Stomach (tissue), 9 donors: Measurements from ENCODE around the gene AK9. TPM values are rescaled to one million over a fixed set of nuclear protein-coding genes. Genes with fewer than 3 reads are reported as not detected.
A peak's percentile ranks its signal among the peaks of the same experiment; 100 is the strongest.

Source experiments
- DNase-seq, 2 donors: peaks; one replicate each; pipeline versions ENCODE4 v3.0.0 to v3.0.0-alpha.2; 2013 to 2019
- H3K27ac ChIP-seq, 5 donors: fragments of 200-600 bp in 4 of 5; sonication (generic) in 4 of 5; one replicate each; pipeline ENCODE4 v1.5.1; 2013 to 2019; ENCODE audit warnings: mild to moderate bottlenecking in 1 of 5, moderate library complexity in 1 of 5
- H3K27me3 ChIP-seq, 3 donors: fragments of 200-600 bp; sonication (generic); one replicate each; pipeline ENCODE4 v1.5.1; 2017 to 2019; ENCODE audit warnings: mixed run types in 1 of 3
- H3K36me3 ChIP-seq, 4 donors: fragments of 200-600 bp; sonication (generic); 1 replicate in 3 of 4; 2 replicates in 1 of 4; pipeline ENCODE4 v1.5.1; 2016 to 2019
- H3K4me1 ChIP-seq, 4 donors: fragments of 200-600 bp; sonication (generic); one replicate each; pipeline ENCODE4 v1.5.1; 2016 to 2019
- H3K4me3 ChIP-seq, 4 donors: fragments of 200-600 bp; sonication (generic) in 3 of 4; one replicate each; pipeline ENCODE4 v1.5.1; 2016 to 2019; ENCODE audit warnings: mild to moderate bottlenecking in 1 of 4
- H3K9me3 ChIP-seq, 4 donors: fragments of 200-600 bp; sonication (generic); one replicate each; pipeline ENCODE4 v1.5.1; 2016 to 2019
- CTCF ChIP-seq, 7 experiments: fragments of 450-650 bp in 4 of 7; fragments of 200-600 bp in 3 of 7; sonication (generic) in 3 of 7; IDR thresholded peaks; one replicate each; pipeline ENCODE4 v1.5.1; 2016 to 2019; ENCODE audit warnings: antibody characterized with exemption in 7 of 7, control low read depth in 2 of 7, mild to moderate bottlenecking in 1 of 7
- EP300 ChIP-seq: sonication (generic); formaldehyde crosslinking; IDR thresholded peaks from one replicate; pipeline ENCODE4 v1.6.1; 2017; ENCODE audit warnings: antibody characterized with exemption
- POLR2A ChIP-seq, 4 donors: fragments of 450-650 bp; IDR thresholded peaks; one replicate each; pipeline ENCODE4 v1.6.1; 2016; ENCODE audit warnings: antibody characterized with exemption in 4 of 4, control low read depth in 2 of 4, mild to moderate bottlenecking in 1 of 4, moderate library complexity in 1 of 4
- POLR2AphosphoS5 ChIP-seq, 3 donors: sonication (generic); formaldehyde crosslinking; IDR thresholded peaks; one replicate each; pipeline ENCODE4 v1.6.1; 2016; ENCODE audit warnings: antibody characterized with exemption in 3 of 3
- WGBS, 5 donors: extraction: QIAGEN DNeasy Blood & Tissue Kit in 3 of 5; methylation state at CpG; one replicate each; pipeline versions ENCODE4 v1.1.5 to v1.1.7; 2013 to 2018; 5-methylcytosine and 5-hydroxymethylcytosine counted together
- intact Hi-C: fragments of 100-400 bp; cut with DNase I; formaldehyde crosslinking; loops from one replicate; pipeline ENCODE4 v1.15.1; 2023; ENCODE audit warnings: low total_unique reads
- polyA plus RNA-seq, 3 donors: library from polyadenylated mRNA; stranded (reverse); fragments of 200-250 nt; gene quantifications; one replicate each; pipeline ENCODE4 v1.2.3, GENCODE V29; 2013
- total RNA-seq, 5 donors: library from RNA; depleted of rRNA; stranded (reverse); fragments of >200 nt; gene quantifications; one replicate each; pipeline versions ENCODE4 v1.1.0 to v1.2.3, GENCODE V29; 2014 to 2016
- donor health status: healthy with polysubstance abuse.
- donor health status: Bipolar disorder and iron deficiency.
- donor health status: healthy.

AK9 gene
- total and polyA plus RNA-seq, 8 donors, result 3.8 to 20.3 (median 9.1) TPM

GRCh38 chr6:109628158-109629000, 62.6 kb downstream of the AK9 start:
- no peaks in the 10 kb centered on the region for H3K27me3 ChIP-seq
- WGBS, 5 donors, result 89 to 94% (median 93%) methylated on average over 4 of the region's 4 CpGs
- DNase-seq, result peak in 1 of 2 donors; percentile 11
- no peak overlapping the region for H3K27ac ChIP-seq
- peaks cover 4 to 11% (median 6%) of the 10 kb centered on the region in 4 donors for H3K9me3 ChIP-seq
- TF ChIP-seq POLR2A (IDR thresholded peaks at IDR 0.05) (no peak), POLR2AphosphoS5 (IDR thresholded peaks at IDR 0.05) (no peak), CTCF (IDR thresholded peaks at IDR 0.05) (no peak), EP300 (no peak)
- no peaks in the 10 kb centered on the region for H3K4me1 ChIP-seq
- no peak overlapping the region for H3K4me3 ChIP-seq
- intact Hi-C loops, result no loop called here
- peaks cover 0 to 30% (median 14%) of the 10 kb centered on the region in 4 donors for H3K36me3 ChIP-seq

- intact Hi-C loops, result no loop called here
- Histone ChIP-seq H3K9me3 (peaks cover 4 to 11% (median 6%) of the 10 kb centered on the region in 4 donors), H3K27me3 (no peaks in the 10 kb centered on the region), H3K36me3 (peaks cover 0 to 10% (median under 1%) of the 10 kb centered on the region in 4 donors), H3K27ac (no peak overlapping the region), H3K4me1 (no peaks in the 10 kb centered on the region), H3K4me3 (no peak overlapping the region)
- whole genome bisulfite sequencing, 5 donors, result 65 to 75% (median 67%) methylated on average over 2 of the region's 2 CpGs
- no peak for TF ChIP-seq POLR2AphosphoS5 (IDR thresholded peaks at IDR 0.05)
- no peak for TF ChIP-seq EP300
- TF ChIP-seq POLR2A (IDR thresholded peaks at IDR 0.05), result no peak
- TF ChIP-seq CTCF (IDR thresholded peaks at IDR 0.05), result no peak
- no peak for DNase-seq
These were observed 64.7 kb downstream of the AK9 start for GRCh38 chr6:109626311-109626710.

- H3K4me1 ChIP-seq, result no peaks in the 10 kb centered on the region
- TF ChIP-seq POLR2AphosphoS5 (IDR thresholded peaks at IDR 0.05) (no peak), POLR2A (IDR thresholded peaks at IDR 0.05) (no peak), CTCF (IDR thresholded peaks at IDR 0.05) (no peak), EP300 (no peak)
- no peak overlapping the region for H3K27ac ChIP-seq
- no peaks in the 10 kb centered on the region for H3K27me3 ChIP-seq
- intact Hi-C loops, result no loop called here
- DNase-seq, result no peak
- WGBS, 5 donors, result 91 to 94% (median 94%) methylated on average over 7 of the region's 7 CpGs
- H3K36me3 ChIP-seq, result no peaks in the 10 kb centered on the region
- peaks cover 4 to 11% (median 6%) of the 10 kb centered on the region in 4 donors for H3K9me3 ChIP-seq
- no peak overlapping the region for H3K4me3 ChIP-seq
These were observed 65.8 kb downstream of the AK9 start for GRCh38 chr6:109625199-109625598.

- H3K4me1 ChIP-seq, result no peaks in the 10 kb centered on the region
- no peak overlapping the region for H3K4me3 ChIP-seq
- 60 to 91% (median 78%) methylated on average over 3 of the region's 3 CpGs for WGBS, 5 donors
- TF ChIP-seq POLR2AphosphoS5 (IDR thresholded peaks at IDR 0.05) (no peak), POLR2A (IDR thresholded peaks at IDR 0.05) (no peak)
- H3K27ac ChIP-seq, result no peak overlapping the region
- H3K9me3 ChIP-seq, result peaks cover 4 to 11% (median 6%) of the 10 kb centered on the region in 4 donors
- no peak for DNase-seq
- no peaks in the 10 kb centered on the region for H3K36me3 ChIP-seq
- H3K27me3 ChIP-seq, result no peaks in the 10 kb centered on the region
- intact Hi-C loops, result no loop called here
These were observed 67.7 kb downstream of the AK9 start for GRCh38 chr6:109623288-109623687.

GRCh38 chr6:109612268-109612667, 78.7 kb downstream of the AK9 start:
- 31 to 57% (median 43%) methylated on average over 1 of the region's 1 CpG for WGBS, 5 donors
- intact Hi-C loops, result no loop called here
- Histone ChIP-seq H3K27ac (no peak overlapping the region), H3K4me3 (no peak overlapping the region), H3K36me3 (peaks cover 0 to 29% (median 9%) of the 10 kb centered on the region in 4 donors), H3K9me3 (peaks cover 0 to 3% (median 0%) of the 10 kb centered on the region in 4 donors), H3K27me3 (no peaks in the 10 kb centered on the region), H3K4me1 (no peaks in the 10 kb centered on the region)
- no peak for TF ChIP-seq POLR2A (IDR thresholded peaks at IDR 0.05)
- TF ChIP-seq EP300, result no peak
- TF ChIP-seq CTCF (IDR thresholded peaks at IDR 0.05), result no peak
- TF ChIP-seq POLR2AphosphoS5 (IDR thresholded peaks at IDR 0.05), result no peak
- no peak for DNase-seq
